HG02884 (cell line): Measurements from ENCODE around the gene NFIA.
"Not testable (repeated sequence)": the region's sequence is repeated elsewhere in the genome, so short reads cannot be mapped to it uniquely, and the experiment has no call there.

ENCODE experiments used
- ATAC-seq: cut with Tn5 transposase; IDR thresholded peaks from one replicate; pipeline ENCODE4 v1.9.1; 2021; ENCODE audit warnings: mild to moderate bottlenecking, moderate library complexity; ENCODE audit not compliant: unreplicated experiment

The NFIA gene

DNA sequence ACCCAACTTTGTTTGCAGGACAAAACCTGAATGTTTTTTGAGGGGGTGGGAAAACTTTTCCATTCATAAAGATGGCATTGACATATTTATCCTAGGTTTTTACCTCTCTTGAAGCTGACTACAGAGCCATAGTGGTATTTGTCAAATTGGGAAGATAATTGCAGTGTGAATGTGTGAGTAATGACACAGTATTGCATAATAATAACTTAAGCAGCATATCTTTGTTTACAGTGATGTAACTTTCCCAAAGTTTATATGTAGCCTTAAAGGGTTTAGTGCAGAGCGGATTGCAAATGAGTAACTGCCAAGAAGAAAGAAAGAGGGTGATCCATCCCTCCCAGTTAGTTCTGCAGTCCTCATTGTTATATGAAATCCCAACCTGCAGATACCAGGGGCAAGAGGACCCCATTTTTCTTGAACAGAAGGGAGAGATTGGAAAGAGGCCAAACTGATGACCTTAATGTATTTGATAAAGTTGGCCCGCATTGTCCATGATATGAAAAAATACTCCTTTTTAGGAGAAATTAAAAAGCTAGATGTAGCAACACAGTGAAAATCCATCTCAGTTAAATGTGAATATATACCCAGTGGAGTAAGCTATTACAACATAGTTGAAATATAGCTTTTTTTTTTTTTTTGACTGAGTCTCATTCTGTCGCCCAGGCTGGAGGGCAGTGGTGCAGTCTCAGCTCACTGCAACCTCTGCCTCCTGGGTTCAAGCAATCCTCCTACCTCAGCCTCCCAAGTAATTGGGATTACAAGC, 23.7 kb upstream of the NFIA start:
- no peak for ATAC-seq

DNA sequence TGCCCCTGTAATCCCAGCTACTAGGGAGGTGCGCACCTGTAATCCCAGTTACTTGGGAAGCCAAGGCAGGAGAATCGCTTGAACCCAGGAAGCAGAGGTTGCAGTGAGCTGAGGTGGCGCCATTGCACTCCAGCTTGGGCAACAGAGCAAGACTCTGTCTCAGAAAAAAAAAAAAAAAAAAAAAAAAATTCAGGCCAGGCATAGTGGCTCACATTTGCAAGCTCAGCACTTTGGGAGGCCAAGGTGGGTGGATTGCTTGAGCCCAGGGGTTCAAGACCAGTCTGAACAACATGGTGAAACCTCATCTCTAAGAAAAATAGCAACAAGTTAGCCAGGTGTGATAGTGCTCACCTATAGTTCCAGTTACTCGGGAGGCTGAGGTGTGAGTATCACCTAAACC, 20.8 kb upstream of the NFIA start:
- not testable (repeated sequence) for ATAC-seq

DNA sequence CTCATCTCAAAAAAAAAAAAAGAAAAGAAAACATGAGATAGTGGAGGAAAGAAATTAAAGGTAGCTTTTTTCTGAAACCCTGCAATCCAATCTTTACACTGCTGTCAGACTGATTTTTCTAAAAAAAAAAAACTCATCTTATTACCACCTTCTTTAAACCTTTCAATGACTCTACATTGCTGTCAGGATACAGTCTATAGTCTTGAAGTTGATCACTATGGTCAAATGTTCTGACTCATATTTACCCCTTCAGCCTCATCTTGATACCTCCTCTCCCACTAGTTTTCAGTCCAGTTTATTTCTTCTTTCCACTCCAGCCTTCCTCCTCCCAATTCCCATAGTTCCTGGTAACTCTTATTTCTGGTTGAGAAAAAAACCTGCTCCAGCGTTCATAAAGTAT, 17.7 kb upstream of the NFIA start:
- no peak for ATAC-seq

DNA sequence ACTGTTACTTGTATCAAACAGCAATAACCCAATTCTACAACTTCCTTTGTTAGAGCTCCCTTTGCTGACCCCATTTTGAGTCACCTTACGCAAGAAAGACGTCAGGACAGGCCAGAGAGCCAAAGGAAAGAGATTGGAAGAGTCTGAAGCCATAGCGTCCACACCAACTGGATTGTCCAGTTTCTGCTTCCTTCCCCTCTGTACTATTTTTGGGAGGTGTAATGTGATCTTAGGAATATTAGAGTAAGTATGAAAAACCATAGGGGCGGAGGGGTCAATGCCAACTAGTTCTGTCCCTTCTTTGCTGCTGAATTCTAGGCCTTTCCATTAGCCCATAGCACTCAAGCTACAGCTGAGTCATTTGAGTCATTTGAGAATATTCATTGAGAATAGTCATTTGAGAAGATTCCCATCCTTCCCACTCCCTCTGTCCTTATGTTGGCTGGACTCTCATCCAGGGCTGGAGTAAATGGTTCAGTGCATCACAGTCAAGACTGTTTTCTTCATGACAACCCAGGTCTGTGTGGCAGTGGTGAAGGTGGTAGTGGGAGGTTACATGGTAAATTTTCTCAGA, 14.8 kb upstream of the NFIA start:
- no peak for ATAC-seq

DNA sequence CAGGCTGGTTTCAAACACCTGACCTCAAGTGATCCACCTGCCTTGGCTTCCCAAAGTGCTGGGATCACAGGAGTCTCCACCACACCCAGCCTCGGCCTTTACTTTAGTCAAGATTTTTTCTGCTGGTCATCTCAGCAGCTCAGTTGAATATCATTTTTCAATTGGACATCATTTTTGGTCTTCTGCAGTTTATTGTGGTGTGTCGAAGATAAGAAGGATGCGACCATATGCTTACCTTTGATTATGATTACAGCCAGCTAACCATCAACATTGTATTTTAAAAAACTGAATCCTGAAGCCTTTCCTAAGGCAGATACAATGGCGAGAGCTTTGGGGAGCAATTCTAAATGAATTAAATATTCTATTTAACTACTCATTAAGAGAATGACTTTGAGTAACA, 12.3 kb upstream of the NFIA start:
- no peak for ATAC-seq

DNA sequence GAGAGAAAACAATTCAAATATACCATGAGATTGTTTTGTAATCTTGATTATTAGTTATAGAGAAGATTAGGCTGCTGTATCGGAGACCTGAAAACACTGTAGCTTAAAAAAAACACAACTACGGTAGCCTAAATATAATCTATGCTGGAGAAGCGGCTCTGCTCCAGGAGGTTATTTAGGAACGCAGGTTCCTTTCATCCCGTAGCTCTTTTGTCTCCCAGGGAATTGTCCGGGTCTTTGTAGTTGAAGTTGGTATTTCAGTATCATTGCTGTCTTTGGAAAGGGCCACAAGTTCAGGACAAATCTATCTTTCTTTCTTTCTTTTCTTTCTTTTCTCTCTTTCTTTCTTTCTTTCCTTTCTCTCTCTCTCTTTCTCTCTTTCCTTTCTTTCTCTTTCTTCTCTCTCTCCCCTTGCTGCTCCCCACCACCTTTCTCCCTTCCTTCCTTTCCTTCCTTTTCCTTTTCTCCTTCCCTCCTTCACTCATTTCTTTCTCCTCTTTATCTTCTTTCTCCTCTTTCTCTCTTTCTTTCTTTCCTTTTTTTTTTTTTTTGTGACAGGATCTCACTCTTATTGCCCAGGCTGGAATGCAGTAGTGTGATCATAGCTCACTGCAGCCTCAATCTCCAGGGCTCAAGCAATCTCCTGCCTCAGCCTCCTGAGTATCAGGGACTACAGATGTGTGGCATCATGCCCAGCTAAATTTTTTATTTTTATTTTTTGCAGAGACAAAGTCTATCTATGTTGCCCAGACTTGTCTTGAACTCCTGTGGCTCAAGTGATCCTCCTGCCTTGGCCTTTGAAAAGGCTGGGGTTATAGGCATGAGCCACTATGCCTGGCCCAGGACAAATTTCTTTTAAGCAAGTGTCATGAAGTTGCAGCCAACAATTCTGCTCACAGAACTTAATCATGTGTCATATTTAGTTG, 10.9 kb upstream of the NFIA start:
- no peak for ATAC-seq

DNA sequence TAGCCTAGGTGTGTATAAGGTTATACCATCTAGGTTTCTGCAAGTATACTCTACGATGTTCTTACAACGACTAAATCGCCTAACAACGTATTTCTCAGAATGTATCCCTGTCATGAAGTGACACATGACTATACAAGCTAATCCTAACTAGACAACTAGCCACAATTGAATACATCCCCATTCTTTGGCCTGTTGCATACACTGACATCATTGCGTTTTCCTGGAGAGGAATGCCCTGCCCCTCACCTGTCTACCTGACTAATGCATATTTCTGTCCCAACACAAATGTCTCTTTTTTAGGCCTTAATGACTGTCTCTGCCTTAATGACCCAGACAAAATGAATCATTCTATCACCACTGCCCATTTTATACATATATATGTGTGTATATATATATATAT, 8.5 kb upstream of the NFIA start:
- ATAC-seq, result no peak

DNA sequence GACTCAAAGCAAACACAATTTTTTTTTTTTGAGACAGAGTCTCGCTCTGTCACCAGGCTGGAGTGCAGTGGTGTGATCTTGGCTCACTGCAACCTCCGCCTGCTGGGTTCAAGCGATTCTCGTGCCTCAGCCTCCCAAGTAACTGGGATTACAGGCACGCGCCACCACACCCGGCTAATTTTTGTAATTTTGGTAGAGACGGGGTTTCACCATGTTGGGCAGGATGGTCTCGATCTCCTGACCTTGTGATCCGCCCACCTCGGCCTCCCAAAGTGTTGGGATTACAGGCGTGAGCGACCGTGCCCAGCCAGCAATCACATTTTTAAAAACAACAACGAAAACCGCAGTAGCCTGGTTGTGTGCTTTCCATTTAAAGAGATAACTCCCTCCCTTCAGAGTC, 6.5 kb upstream of the NFIA start:
- ATAC-seq, result not testable (repeated sequence)

DNA sequence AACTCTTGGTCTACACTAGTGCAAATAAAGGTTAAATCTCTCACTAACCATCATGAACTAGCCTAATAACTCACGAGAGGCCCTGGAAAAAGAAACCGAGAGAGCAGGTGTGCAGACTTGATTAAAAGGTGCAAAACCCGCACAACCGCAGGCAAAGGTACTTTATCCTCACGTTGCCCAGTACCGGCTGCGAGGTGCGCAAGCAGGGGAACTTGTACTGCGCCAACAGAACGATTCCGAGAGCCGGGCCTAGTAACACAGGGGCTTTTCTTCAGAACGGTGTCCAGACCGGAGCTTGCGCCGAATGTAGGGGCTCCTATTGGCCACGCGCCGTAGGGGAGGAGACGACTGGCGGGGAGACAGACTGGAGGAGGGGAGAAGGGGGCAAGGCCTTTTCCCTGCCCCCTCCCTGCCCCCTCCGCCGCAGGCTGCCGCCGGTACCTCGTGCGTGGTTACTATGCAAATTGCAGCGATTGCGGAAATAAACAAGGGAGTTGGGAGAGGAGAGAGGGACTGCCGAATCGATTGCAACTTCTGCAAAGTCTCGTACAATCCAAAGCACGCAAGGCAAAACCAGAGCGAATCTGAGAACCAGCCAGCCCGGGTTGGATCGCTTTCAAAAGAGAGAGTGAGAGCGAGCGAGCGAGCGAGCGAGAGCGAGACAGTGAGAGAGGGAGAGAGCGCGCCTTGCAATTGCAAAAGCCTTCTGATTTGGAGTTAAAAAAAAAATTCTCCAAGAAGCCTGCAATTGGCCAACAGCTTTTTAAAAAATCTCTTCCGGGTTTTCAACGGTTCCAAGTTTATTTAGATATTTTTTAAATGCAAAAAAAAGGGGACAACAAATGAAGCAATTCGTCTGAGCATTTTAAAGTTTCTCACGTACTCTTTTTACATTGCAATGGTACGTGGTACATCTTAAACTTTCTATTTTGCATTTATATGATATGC, 5.4 kb upstream of the NFIA start:
- peak; percentile 72 for ATAC-seq

DNA sequence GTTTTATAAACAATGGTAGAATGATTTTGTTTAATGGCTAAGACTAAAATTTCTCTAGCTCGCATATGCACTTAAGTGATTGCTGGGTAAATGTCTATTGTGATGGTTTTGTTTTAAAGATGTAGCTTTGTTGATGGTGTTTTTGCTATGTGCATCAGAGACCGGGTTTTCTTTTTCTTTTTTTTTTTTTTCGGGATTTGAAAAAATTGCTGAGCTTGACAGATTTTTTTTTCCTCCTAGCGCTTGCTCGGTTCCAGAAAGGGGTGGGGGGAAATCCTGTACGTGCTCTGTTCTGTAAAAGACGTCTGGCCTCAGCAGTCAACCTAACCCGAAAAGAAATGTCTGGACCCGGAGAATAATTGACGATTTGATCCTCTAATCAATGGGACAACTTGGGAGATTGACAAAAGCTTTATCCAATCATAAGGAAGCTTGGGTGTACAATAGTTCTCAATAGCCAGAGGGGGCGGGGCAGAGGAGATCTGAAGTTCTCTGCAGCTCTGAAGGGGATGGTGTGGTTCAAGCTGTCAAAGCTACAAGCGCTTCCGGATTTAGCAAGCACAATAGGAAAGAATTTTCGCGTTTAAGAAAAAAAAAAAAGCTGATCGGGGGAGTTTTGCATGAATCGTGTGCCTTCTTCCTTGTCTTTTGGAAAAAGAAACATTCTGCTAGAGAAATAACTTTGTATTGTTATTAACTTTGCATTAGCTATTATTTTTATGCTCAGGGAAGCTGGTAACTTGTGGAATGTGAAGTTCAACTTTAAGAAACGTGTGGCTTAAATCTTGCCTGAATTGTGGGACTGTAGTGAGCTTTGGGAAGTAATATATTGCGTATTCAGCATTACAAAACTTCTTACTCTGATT, 4.5 kb upstream of the NFIA start:
- ATAC-seq, result peak; percentile 59

DNA sequence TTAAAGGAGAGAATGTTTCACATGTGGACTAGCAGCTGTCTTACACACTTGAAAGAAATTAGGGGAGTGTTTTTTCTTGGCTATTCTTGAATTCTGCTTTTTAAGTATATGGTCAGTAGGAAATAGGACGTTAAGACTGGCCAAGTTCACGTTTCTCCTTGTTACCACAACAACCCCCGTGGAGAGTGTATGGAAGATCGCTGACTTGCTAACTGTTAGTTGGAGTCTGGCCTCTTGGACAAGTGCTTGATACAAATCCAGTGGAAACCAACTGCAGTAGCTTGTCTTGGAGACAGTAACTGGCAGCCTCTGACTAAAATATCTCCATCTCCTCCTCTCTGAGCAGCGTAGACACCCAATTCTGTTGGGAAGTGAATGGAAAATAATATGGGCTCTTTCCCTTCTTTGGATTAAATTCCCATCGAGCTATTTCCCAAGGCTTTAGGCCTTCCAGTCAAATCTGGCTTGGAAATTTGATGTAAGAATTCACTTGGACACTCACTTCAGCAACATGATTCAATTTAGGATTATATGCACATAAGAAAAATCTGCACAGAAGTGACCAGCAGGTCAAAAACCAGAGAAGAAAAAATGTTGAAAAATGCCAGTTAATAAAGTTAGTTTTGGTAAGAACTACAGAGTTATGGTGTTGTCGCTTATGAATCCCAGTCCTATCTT, 3.6 kb upstream of the NFIA start:
- no peak for ATAC-seq

DNA sequence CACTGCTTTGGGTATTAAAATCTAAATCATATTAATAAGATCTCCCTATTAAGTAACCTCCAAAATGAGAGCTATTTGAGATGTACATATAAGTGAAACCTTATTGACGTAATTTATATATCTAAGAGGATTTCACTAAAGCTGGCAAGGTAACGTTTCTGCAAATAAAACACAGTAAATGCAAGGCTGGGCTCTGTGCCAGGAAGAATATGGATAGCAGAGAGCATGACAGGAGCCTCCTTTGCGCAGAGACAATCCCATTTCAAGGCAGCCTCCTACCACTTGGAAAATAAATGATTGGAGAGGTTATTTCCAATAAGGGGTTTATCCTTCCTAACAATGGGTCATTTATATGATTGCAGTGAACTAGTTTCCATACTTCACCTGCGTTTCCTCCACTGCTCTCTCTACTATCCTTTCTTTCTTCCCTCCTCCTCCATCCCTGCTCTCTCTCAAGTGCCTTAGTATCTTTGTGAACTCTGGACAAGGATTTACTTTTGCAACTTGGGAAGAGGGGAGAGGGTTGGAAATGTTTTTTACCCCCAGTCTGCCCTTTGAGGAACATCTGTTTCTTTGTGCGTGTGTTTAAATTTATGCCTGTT, 3.0 kb upstream of the NFIA start:
- no peak for ATAC-seq

DNA sequence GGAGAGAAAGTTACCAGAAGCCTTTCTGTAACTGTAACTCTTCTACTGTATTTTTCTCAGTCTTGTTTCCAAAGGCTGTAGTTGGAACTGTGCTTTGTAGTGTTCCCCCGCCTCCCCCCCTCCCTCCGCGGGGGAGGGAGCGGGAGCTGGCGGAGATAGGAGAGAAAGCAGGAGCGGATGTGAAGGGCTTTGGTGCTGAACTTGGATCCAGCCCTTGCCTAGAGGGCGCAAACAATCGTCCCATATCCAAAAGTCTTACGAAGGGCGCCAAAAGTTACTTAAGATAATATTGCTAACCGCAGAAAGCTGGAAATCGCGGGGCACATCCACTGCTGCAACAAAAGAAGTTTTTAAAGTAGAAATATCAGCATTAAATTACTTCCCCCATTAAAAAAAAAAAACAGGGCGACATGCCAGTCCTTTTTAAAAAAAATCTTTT, 2.4 kb upstream of the NFIA start:
- no peak for ATAC-seq

DNA sequence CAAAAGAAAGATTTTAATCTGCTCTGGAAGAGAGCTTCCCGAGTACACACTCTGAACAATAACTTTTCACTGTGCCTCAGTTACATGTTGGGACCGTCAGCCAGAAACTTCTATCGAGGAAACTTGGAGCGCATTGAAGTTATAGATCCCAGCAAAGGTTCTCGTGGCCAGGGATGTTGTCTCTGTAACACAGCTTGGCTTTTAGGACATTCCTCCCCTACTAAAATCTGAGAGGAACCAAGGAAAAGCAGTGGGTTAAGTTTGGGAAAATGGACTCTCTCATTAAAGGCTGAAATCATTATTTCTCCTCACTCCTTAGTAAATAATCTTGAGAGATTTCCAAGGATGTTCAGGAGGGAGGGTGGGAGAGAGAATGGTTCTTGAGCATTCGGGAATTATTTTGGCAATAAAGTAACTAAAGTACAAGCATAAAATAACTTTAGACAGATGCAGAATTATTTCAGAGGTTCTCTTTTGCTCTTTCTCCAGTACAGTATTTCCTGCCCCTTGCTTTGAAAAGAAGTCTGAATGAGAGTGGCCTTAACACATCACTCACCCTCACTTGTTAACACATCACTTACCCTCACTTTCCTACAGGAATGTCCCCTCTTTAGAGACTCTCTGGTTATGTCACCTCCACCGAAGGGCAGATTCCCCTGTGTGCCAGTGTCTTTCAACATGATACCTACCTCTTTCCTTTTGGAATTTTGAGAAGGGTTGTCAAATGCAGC, 1.8 kb upstream of the NFIA start:
- ATAC-seq, result no peak

DNA sequence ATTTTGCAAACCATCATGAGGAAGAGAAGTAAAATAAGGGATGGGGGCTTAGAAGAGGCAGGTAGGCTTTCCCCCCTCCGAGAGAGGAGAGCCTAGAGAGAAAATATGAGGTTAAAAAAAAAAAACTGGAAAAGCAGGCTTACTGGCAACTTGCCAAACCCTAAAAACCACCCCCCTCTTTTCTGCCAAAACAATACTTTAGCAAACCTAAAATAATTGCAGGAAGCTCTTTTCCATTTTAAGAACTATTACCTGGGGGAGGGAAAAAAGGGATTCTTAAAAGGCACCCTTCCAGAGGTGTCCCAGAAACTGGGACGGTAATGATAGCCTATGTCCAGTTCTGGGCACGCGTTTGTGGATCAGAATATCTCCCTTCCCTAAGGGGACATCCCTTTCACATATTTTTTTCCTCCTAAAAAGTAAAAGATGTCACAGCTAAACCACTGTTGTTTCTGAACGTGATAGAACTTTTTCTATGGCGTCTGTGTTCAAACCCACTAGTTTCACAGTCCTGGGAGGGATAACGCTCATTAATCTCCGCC, 1.1 kb upstream of the NFIA start:
- ATAC-seq, result no peak

DNA sequence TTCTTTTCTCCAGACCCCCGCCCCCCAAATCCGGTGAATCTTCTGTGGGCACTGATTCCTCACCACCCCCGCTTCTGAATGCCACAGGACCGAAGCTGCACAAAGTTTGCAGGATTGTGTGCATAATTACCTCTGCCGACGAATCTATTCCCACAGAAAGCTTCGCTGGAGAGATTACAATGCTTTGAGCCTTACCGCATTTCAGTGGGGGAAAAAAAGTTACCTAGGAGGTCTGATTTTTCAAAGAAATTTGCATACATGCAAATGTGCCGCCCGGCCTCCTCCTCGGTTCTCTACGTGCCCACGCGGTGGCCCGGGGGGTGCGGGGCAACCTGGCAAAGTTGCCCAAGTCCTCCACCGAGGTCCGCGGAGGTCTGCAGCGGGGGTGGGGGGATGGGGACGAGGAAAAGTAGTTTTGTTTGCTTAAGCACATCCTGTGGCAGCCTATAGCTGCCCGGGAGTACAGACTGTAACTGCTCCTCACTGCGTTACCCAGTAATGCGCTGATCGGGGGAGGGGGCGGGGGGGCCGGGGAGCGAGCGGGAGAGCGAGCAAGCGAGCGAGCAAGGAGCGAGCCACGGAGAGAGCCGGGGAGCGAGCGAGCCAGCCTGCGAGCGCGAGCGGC, 563 bp upstream of the NFIA start:
- no peak for ATAC-seq
